ENCODE measurements around the gene LHX6. TPM values are rescaled to one million over a fixed set of nuclear protein-coding genes. Genes with fewer than 3 reads are reported as not detected.

Gene LHX6
- polyA plus RNA-seq, 1 donor = 1.1 TPM

- H3K4me1 ChIP-seq (ENCODE audit: control insufficient read depth, insufficient read depth, low read length) = peaks cover 2% of the 10 kb centered on the region
- WGBS (ENCODE audit: insufficient coverage, low lambda C conversion rate) = no CpG with 5 or more reads among the region's 11 CpGs
- H3K27me3 ChIP-seq (ENCODE audit: control insufficient read depth, insufficient read depth, low read length) = no peaks in the 10 kb centered on the region
- no peak for DNase-seq
- no peak overlapping the region for H3K4me3 ChIP-seq (ENCODE audit: low read length)
- H3K36me3 ChIP-seq (ENCODE audit: control insufficient read depth, insufficient read depth, low read length) = no peaks in the 10 kb centered on the region
- H3K27ac ChIP-seq (ENCODE audit: low read length) = no peak overlapping the region
- H3K9me3 ChIP-seq (ENCODE audit: control insufficient read depth, low read depth, low read length) = no peaks in the 10 kb centered on the region
Observed at GRCh38 chr9:122191584-122191983, 37.2 kb downstream of the LHX6 start.

- Histone ChIP-seq H3K27ac (ENCODE audit: low read length) (no peak overlapping the region), H3K9me3 (ENCODE audit: control insufficient read depth, low read depth, low read length) (no peaks in the 10 kb centered on the region), H3K27me3 (ENCODE audit: control insufficient read depth, insufficient read depth, low read length) (no peaks in the 10 kb centered on the region), H3K4me3 (ENCODE audit: low read length) (no peak overlapping the region), H3K4me1 (ENCODE audit: control insufficient read depth, insufficient read depth, low read length) (peaks cover 5% of the 10 kb centered on the region), H3K36me3 (ENCODE audit: control insufficient read depth, insufficient read depth, low read length) (no peaks in the 10 kb centered on the region)
- no peak for DNase-seq
- no CpG with 5 or more reads among the region's 12 CpGs for WGBS (ENCODE audit: insufficient coverage, low lambda C conversion rate)
Observed at GRCh38 chr9:122190597-122191381, 38.0 kb downstream of the LHX6 start.

- no peak overlapping the region for H3K4me3 ChIP-seq (ENCODE audit: low read length)
- DNase-seq = no peak
- no peaks in the 10 kb centered on the region for H3K36me3 ChIP-seq (ENCODE audit: control insufficient read depth, insufficient read depth, low read length)
- H3K4me1 ChIP-seq (ENCODE audit: control insufficient read depth, insufficient read depth, low read length) = peaks cover 5% of the 10 kb centered on the region
- no peaks in the 10 kb centered on the region for H3K9me3 ChIP-seq (ENCODE audit: control insufficient read depth, low read depth, low read length)
- H3K27ac ChIP-seq (ENCODE audit: low read length) = no peak overlapping the region
- no CpG with 5 or more reads among the region's 6 CpGs for WGBS (ENCODE audit: insufficient coverage, low lambda C conversion rate)
- no peaks in the 10 kb centered on the region for H3K27me3 ChIP-seq (ENCODE audit: control insufficient read depth, insufficient read depth, low read length)
Observed at GRCh38 chr9:122188369-122188768, 40.4 kb downstream of the LHX6 start.

GRCh38 chr9:122186777-122187470 is 41.8 kb downstream of the LHX6 start:
- WGBS (ENCODE audit: insufficient coverage, low lambda C conversion rate) = no CpG with 5 or more reads among the region's 8 CpGs
- H3K4me1 ChIP-seq (ENCODE audit: control insufficient read depth, insufficient read depth, low read length) = peaks cover 5% of the 10 kb centered on the region
- no peaks in the 10 kb centered on the region for H3K36me3 ChIP-seq (ENCODE audit: control insufficient read depth, insufficient read depth, low read length)
- no peak overlapping the region for H3K4me3 ChIP-seq (ENCODE audit: low read length)
- H3K27me3 ChIP-seq (ENCODE audit: control insufficient read depth, insufficient read depth, low read length) = no peaks in the 10 kb centered on the region
- no peak for DNase-seq
- H3K27ac ChIP-seq (ENCODE audit: low read length) = no peak overlapping the region
- no peaks in the 10 kb centered on the region for H3K9me3 ChIP-seq (ENCODE audit: control insufficient read depth, low read depth, low read length)

GRCh38 chr9:122186301-122186700 is 42.5 kb downstream of the LHX6 start:
- Histone ChIP-seq H3K4me3 (ENCODE audit: low read length) (no peak overlapping the region), H3K36me3 (ENCODE audit: control insufficient read depth, insufficient read depth, low read length) (no peaks in the 10 kb centered on the region), H3K4me1 (ENCODE audit: control insufficient read depth, insufficient read depth, low read length) (peaks cover 9% of the 10 kb centered on the region), H3K27ac (ENCODE audit: low read length) (no peak overlapping the region), H3K27me3 (ENCODE audit: control insufficient read depth, insufficient read depth, low read length) (no peaks in the 10 kb centered on the region), H3K9me3 (ENCODE audit: control insufficient read depth, low read depth, low read length) (no peaks in the 10 kb centered on the region)
- DNase-seq = peak in 1 of 2 donors; percentile 33
- WGBS (ENCODE audit: insufficient coverage, low lambda C conversion rate) = no CpG with 5 or more reads among the region's 5 CpGs

- H3K27me3 ChIP-seq (ENCODE audit: control insufficient read depth, insufficient read depth, low read length) = no peaks in the 10 kb centered on the region
- no peaks in the 10 kb centered on the region for H3K36me3 ChIP-seq (ENCODE audit: control insufficient read depth, insufficient read depth, low read length)
- WGBS (ENCODE audit: insufficient coverage, low lambda C conversion rate) = no CpG with 5 or more reads among the region's 1 CpG
Observed at GRCh38 chr9:122184551-122184950, 44.2 kb downstream of the LHX6 start.

GRCh38 chr9:122183501-122183900 is 45.3 kb downstream of the LHX6 start:
- H3K27ac ChIP-seq (ENCODE audit: low read length) = no peak overlapping the region
- no peak overlapping the region for H3K4me3 ChIP-seq (ENCODE audit: low read length)
- DNase-seq = no peak
- H3K4me1 ChIP-seq (ENCODE audit: control insufficient read depth, insufficient read depth, low read length) = peaks cover 32% of the 10 kb centered on the region
- no peaks in the 10 kb centered on the region for H3K27me3 ChIP-seq (ENCODE audit: control insufficient read depth, insufficient read depth, low read length)
- H3K9me3 ChIP-seq (ENCODE audit: control insufficient read depth, low read depth, low read length) = no peaks in the 10 kb centered on the region
- WGBS (ENCODE audit: insufficient coverage, low lambda C conversion rate) = 55% methylated on average over 2 of the region's 7 CpGs
- no peaks in the 10 kb centered on the region for H3K36me3 ChIP-seq (ENCODE audit: control insufficient read depth, insufficient read depth, low read length)

More at GRCh38 chr9:122184551-122184950, 44.2 kb downstream of the LHX6 start:
- no peak for DNase-seq
- Histone ChIP-seq H3K9me3 (ENCODE audit: control insufficient read depth, low read depth, low read length) (no peaks in the 10 kb centered on the region), H3K4me3 (ENCODE audit: low read length) (no peak overlapping the region), H3K4me1 (ENCODE audit: control insufficient read depth, insufficient read depth, low read length) (peaks cover 22% of the 10 kb centered on the region), H3K27ac (ENCODE audit: low read length) (no peak overlapping the region)

- Histone ChIP-seq H3K4me3 (ENCODE audit: low read length) (no peak overlapping the region), H3K9me3 (ENCODE audit: control insufficient read depth, low read depth, low read length) (no peaks in the 10 kb centered on the region), H3K27me3 (ENCODE audit: control insufficient read depth, insufficient read depth, low read length) (no peaks in the 10 kb centered on the region), H3K36me3 (ENCODE audit: control insufficient read depth, insufficient read depth, low read length) (no peaks in the 10 kb centered on the region), H3K4me1 (ENCODE audit: control insufficient read depth, insufficient read depth, low read length) (peaks cover 30% of the 10 kb centered on the region), H3K27ac (ENCODE audit: low read length) (peak overlapping the region; percentile 51)
- WGBS (ENCODE audit: insufficient coverage, low lambda C conversion rate) = no CpG with 5 or more reads among the region's 4 CpGs
- peak; percentile 78 to 89 for DNase-seq
Observed at GRCh38 chr9:122180633-122181032, 48.1 kb downstream of the LHX6 start.

GRCh38 chr9:122179690-122180074 is 49.1 kb downstream of the LHX6 start:
- WGBS (ENCODE audit: insufficient coverage, low lambda C conversion rate) = no CpG with 5 or more reads among the region's 2 CpGs
- H3K27ac ChIP-seq (ENCODE audit: low read length) = peak overlapping the region; percentile 77
- no peak overlapping the region for H3K4me3 ChIP-seq (ENCODE audit: low read length)
- H3K4me1 ChIP-seq (ENCODE audit: control insufficient read depth, insufficient read depth, low read length) = peaks cover 30% of the 10 kb centered on the region
- H3K27me3 ChIP-seq (ENCODE audit: control insufficient read depth, insufficient read depth, low read length) = no peaks in the 10 kb centered on the region
- H3K36me3 ChIP-seq (ENCODE audit: control insufficient read depth, insufficient read depth, low read length) = no peaks in the 10 kb centered on the region
- peak; percentile 66 to 77 for DNase-seq
- no peaks in the 10 kb centered on the region for H3K9me3 ChIP-seq (ENCODE audit: control insufficient read depth, low read depth, low read length)

- Histone ChIP-seq H3K36me3 (ENCODE audit: control insufficient read depth, insufficient read depth, low read length) (no peaks in the 10 kb centered on the region), H3K9me3 (ENCODE audit: control insufficient read depth, low read depth, low read length) (no peaks in the 10 kb centered on the region), H3K27me3 (ENCODE audit: control insufficient read depth, insufficient read depth, low read length) (no peaks in the 10 kb centered on the region), H3K4me1 (ENCODE audit: control insufficient read depth, insufficient read depth, low read length) (peaks cover 30% of the 10 kb centered on the region), H3K4me3 (ENCODE audit: low read length) (no peak overlapping the region), H3K27ac (ENCODE audit: low read length) (peak overlapping the region; percentile 77)
- peak; percentile 69 to 91 for DNase-seq
- 40% methylated on average over 1 of the region's 5 CpGs for WGBS (ENCODE audit: insufficient coverage, low lambda C conversion rate)
Observed at GRCh38 chr9:122179054-122179689, 49.6 kb downstream of the LHX6 start.
